Midbrain (tissue), 1 donor: ENCODE data around the gene HDDC2.

Experiments used
- DNase-seq: peaks from one replicate; lab custom pipeline; 2025; lab: John Stamatoyannopoulos, UW

Gene HDDC2

GRCh38 chr6:125269328-125269985, 32.3 kb downstream of the HDDC2 start:
- DNase-seq = no peak

- no peak for DNase-seq
These were observed 33.0 kb downstream of the HDDC2 start for GRCh38 chr6:125268765-125269164.

GRCh38 chr6:125267806-125268523, 33.8 kb downstream of the HDDC2 start:
- DNase-seq = no peak

DNA sequence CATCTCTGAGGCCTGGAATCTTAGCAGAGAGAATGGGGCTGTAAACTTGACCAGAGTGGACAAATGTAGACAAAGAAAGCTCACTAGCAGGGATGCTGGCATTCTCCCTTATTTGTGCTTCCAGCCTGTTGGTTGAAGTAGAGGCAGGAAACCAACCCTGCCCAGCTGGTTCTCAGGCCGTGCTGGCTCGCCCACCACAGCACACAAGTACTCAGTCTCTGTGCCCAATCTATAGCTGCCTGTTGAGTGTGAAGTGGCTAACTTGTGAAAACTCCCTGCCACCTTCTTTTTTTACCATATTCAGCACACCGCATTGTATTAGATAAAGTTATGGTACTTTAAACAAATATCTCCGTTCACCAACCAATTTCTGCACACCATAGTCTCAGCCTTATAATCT, 37.3 kb downstream of the HDDC2 start:
- DNase-seq = no peak

- DNase-seq = no peak
These were observed 39.5 kb downstream of the HDDC2 start for GRCh38 chr6:125262016-125263013.

- no peak for DNase-seq
These were observed 42.4 kb downstream of the HDDC2 start for GRCh38 chr6:125259354-125259736.

DNA sequence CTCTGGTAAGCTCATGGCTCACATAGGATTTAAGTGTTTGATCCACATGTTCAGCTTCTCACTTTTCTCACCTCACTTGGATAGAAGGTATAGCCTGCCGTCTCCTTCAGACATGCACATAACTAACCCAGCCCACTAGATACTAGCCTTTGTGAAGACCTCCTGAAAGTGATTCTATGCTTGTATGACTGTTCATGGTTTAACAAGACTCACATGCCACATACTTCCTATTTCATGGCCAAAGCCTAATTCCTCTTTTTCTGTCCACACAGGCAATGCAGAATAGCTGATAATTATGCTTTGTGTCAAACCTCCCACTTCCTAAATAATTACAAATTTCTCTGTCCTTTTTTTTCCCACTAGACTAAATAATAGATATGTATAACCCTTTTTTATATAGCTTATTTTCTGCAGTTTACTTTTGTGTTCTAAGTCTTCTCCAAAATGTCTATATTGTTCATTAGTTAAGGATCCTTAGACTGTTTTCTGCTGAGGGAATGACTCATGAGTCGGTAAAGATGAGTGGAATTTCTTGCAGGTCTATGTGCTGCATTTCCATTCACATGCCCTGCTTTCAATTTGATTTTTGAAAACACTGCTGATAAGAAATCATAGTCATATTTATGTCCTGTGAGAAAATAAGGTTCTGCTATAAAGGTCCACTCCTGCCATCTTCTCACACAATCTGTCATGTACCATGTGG, 43.0 kb downstream of the HDDC2 start:
- no peak for DNase-seq

GRCh38 chr6:125257351-125257750, 44.4 kb downstream of the HDDC2 start:
- DNase-seq = no peak

DNA sequence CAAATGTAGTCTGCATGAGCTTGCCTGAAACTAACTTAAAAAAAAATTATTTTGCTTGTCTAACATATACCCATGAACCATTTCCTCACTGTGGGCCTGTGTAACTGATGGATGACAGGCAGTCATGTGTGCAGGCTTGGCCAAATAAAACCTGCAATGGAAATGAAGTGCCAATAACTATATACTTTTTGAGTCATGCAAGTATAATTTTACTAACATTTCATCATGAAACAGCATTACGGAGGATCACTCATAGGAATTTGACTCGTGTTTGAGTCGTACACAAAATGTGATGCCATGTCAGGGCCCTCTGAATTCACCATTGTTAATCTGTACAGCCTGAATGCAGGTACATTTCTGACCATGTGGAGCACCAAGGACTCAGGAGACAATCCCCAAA, 46.6 kb downstream of the HDDC2 start:
- no peak for DNase-seq

DNA sequence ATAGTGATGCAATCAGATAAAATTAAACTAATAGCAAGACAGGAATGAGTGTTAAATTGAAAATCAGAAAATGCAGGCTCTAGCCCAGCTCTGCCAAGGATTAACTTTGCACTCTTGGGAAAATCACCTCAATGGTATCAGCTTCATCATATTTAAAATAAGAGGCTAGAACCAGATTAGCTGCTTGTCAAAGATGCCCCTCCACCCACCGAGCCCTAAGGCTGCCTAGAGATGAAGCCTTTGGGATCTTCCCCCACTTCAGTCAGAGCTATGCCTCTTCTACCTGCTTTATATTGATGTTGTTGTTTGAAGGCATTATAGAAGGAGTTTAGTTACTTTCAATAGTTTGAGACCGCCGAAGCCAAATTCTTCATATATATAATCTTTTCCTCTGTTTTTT, 47.4 kb downstream of the HDDC2 start:
- no peak for DNase-seq

GRCh38 chr6:125253881-125254280, 47.9 kb downstream of the HDDC2 start:
- DNase-seq = no peak

GRCh38 chr6:125252891-125253290, 48.9 kb downstream of the HDDC2 start:
- DNase-seq = no peak

DNA sequence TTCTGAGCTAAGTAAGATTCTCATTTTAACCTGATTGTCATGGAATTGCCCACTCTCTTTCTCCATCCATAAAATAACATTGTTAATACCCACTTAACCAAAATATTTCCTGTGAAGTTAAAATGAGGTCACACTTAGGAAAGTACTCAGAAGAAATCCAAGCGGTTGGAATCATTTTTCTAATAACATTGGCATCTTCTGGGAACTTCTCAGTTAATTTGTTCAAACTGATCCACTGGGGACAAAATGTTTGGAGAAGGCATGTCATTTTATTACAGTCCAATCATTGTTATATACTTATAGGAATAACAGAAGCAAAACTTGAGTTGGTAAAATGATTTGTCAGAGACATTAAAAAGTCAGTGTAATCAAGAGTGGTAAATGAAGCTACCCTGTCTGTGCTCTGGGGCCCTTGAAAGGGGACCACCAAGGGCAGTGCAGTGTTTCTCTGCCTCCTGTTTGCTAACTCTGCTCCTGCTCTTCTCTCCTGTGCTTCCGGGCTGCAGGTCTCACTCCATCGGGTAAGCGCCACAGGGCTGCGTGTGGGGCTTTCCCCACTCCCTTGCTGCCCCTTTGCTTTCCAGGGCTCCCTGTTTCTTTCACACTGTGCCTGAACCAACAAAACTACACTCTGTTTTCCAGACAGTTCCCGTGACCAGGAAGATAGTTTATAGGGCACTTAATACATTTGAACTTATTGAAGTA, 50.1 kb downstream of the HDDC2 start:
- DNase-seq = no peak

GRCh38 chr6:125250511-125250910, 51.3 kb downstream of the HDDC2 start:
- DNase-seq = no peak

DNA sequence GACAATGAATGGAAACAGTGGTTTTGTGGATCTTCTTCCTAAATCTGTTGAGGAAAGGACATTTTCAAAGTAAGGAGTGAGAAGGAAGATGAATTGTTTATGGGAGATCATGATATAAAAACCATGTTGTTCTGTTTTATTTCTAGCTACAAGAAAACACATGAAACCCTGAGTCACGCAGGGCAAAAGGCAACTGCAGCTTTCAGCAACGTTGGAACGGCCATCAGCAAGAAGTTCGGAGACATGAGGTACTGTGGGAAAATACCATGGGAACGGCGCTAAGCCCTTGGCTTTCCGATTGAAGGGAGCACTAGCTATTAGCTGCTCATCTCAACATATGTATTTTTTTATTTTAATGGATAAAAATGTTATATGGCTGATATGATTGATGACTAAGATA, 53.6 kb downstream of the HDDC2 start:
- DNase-seq = no peak

GRCh38 chr6:125246566-125246965, 55.2 kb downstream of the HDDC2 start:
- DNase-seq = no peak

DNA sequence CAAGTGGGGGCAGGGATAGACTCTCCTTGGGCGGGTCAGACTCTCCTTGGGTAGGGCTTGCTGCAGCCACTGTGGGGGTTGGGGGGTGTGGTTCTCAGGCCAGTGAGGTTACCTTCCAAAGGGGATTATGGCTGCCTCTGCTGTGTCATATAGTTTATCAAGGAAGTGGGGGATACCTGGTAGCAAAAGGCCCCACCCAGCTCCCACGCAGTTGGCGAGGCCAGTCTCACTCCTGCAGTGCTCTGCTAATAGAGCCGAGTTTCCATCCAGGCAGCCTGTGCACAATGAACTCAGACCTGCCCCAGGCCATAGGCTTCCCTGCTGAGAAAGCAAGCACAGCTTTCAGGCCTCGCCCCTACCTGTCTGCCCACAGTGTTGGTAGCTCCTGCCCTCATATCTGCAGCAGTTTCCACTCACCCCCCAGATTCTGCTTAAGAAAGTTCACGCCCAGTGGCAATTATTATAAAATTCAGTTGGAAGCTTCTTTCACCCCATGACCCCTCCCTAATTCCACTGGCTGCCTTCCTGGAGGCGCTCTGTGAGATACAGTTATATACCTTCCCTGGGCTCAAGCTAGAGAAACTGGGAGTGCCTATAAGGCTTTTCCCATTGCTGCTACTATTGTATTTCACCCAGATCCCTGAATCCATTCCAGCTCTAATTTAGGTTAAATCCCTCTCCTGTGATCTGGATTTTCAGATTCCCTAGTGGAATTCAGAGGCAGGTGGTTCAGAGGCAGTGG, 56.1 kb downstream of the HDDC2 start:
- DNase-seq = no peak

DNA sequence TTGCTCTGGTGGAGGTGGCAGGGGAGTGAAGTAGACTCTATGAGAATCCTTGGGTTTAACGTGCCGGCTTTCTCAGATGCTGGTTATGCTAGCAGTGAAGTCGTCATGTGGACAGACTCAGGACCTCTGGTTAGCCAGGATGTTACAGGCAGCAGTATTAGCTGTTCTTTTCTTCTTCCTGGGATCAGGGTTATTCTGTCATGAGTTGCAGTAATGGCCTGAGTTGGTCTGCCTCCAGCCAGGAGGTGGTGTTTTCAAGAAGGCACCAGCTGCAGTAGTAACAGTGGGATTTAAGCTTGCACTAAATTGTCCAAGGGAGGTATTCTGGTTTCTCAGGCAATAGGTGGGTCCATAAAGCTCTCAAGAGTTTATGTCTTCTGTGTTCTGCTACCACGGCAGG, 56.7 kb downstream of the HDDC2 start:
- DNase-seq = no peak

DNA sequence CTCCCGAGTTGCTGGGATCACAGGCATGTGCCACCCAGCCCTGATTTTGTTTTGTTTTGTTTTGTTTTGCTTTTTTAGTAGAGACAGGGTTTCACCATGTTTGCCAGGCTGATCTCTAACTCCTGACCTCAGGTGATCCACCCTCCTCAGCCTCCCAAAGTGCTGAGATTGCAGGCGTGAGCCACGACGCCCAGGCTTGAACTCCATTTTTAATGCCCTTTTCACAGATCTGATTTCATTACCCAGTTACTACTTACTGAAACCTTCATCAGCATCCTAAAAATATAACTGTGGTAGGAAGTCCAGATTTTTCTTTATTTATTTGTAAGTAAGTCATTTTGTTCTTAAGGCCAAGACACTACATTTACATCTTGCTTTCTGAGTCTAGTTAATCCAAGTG, 64.0 kb downstream of the HDDC2 start:
- DNase-seq = no peak

- DNase-seq = no peak
These were observed 65.0 kb downstream of the HDDC2 start for GRCh38 chr6:125236536-125237327.
